ENCODE measurements around the gene EMILIN3.

Gene EMILIN3

DNA sequence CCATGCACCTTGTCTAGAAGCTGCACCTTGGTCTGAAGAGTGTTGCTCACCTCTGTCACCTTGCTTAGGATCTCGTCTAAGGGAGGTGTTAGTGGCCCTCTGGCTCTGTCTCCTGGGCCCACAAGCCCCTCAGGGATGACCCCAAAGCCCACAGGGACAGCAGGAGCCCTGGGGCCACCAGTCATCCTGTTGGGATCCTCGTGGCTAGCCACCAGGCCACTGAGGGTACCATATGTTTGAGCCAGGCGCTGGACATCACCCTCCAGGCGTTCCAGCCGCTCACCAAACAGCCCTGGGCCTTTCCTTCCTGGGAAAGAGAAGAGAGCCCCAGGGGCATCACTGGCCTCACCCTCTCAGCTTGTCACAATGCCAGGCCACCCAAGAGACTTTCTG lies 3.9 kb downstream of the EMILIN3 start:
- peaks cover 0 to 58% of the 10 kb centered on the region in 2 experiments; a peak in 2 of 3 replicates for H3K36me3 ChIP-seq (ENCODE audit: control insufficient read depth in 2 of 2, insufficient read depth in 1 of 2, low read length in 2 of 2)
- H3K9me3 ChIP-seq (ENCODE audit: control insufficient read depth, insufficient read depth, low read depth, low read length): no peaks in the 10 kb centered on the region
- no peak overlapping the region for H3K27ac ChIP-seq (ENCODE audit: extremely low read depth, low read depth, low read length)
- CTCF ChIA-PET: no interaction called here
- POLR2A ChIA-PET: interaction anchor here (0.7 kb wide), 1 partner anchor 248 kb away, joined by 6 read pairs; no protein-coding TSS in a partner anchor
- TF ChIP-seq, protein P1, sequence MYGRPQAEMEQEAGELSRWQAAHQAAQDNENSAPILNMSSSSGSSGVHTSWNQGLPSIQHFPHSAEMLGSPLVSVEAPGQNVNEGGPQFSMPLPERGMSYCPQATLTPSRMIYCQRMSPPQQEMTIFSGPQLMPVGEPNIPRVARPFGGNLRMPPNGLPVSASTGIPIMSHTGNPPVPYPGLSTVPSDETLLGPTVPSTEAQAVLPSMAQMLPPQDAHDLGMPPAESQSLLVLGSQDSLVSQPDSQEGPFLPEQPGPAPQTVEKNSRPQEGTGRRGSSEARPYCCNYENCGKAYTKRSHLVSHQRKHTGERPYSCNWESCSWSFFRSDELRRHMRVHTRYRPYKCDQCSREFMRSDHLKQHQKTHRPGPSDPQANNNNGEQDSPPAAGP (tag by site-specific recombination; IDR thresholded peaks at IDR 0.05): no peak
- TF ChIP-seq ZNF654 (tag by site-specific recombination; IDR thresholded peaks at IDR 0.05; ENCODE audit: low read depth): no peak
- TF ChIP-seq ZNF621 (tag by site-specific recombination; IDR thresholded peaks at IDR 0.05): no peak
- no peak for TF ChIP-seq ZNF514 (tag by site-specific recombination; IDR thresholded peaks at IDR 0.05)
- TF ChIP-seq ZNF521 (tag by site-specific recombination; IDR thresholded peaks at IDR 0.05): no peak
- no peak for TF ChIP-seq ZNF248 (tag by site-specific recombination; IDR thresholded peaks at IDR 0.05)
- TF ChIP-seq, protein P2, sequence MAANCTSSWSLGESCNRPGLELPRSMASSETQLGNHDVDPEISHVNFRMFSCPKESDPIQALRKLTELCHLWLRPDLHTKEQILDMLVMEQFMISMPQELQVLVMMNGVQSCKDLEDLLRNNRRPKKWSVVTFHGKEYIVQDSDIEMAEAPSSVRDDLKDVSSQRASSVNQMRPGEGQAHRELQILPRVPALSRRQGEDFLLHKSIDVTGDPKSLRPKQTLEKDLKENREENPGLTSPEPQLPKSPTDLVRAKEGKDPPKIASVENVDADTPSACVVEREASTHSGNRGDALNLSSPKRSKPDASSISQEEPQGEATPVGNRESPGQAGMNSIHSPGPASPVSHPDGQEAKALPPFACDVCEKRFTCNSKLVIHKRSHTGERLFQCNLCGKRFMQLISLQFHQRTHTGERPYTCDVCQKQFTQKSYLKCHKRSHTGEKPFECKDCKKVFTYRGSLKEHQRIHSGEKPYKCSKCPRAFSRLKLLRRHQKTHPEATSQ (tag by site-specific recombination; IDR thresholded peaks at IDR 0.05): no peak
- TF ChIP-seq, protein P3, sequence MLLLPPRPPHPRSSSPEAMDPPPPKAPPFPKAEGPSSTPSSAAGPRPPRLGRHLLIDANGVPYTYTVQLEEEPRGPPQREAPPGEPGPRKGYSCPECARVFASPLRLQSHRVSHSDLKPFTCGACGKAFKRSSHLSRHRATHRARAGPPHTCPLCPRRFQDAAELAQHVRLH (tag by site-specific recombination; IDR thresholded peaks at IDR 0.05): no peak
- no peak for TF ChIP-seq ZBTB7A (tag by site-specific recombination; IDR thresholded peaks at IDR 0.05; ENCODE audit: low read depth)
- TF ChIP-seq, protein P4, sequence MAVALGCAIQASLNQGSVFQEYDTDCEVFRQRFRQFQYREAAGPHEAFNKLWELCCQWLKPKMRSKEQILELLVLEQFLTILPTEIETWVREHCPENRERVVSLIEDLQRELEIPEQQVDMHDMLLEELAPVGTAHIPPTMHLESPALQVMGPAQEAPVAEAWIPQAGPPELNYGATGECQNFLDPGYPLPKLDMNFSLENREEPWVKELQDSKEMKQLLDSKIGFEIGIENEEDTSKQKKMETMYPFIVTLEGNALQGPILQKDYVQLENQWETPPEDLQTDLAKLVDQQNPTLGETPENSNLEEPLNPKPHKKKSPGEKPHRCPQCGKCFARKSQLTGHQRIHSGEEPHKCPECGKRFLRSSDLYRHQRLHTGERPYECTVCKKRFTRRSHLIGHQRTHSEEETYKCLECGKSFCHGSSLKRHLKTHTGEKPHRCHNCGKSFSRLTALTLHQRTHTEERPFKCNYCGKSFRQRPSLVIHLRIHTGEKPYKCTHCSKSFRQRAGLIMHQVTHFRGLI (tag by site-specific recombination; IDR thresholded peaks at IDR 0.05): no peak
- TF ChIP-seq, protein P5, sequence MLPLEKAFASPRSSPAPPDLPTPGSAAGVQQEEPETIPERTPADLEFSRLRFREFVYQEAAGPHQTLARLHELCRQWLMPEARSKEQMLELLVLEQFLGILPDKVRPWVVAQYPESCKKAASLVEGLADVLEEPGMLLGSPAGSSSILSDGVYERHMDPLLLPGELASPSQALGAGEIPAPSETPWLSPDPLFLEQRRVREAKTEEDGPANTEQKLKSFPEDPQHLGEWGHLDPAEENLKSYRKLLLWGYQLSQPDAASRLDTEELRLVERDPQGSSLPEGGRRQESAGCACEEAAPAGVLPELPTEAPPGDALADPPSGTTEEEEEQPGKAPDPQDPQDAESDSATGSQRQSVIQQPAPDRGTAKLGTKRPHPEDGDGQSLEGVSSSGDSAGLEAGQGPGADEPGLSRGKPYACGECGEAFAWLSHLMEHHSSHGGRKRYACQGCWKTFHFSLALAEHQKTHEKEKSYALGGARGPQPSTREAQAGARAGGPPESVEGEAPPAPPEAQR (tag by site-specific recombination; IDR thresholded peaks at IDR 0.05): no peak
- TF ChIP-seq ZNF548 (tag by site-specific recombination; IDR thresholded peaks at IDR 0.05): no peak
- H3K4me3 ChIP-seq (ENCODE audit: low read depth, low read length): no peak overlapping the region
- no peaks in the 10 kb centered on the region for H3K4me1 ChIP-seq (ENCODE audit: control insufficient read depth, insufficient read depth, low read length)

DNA sequence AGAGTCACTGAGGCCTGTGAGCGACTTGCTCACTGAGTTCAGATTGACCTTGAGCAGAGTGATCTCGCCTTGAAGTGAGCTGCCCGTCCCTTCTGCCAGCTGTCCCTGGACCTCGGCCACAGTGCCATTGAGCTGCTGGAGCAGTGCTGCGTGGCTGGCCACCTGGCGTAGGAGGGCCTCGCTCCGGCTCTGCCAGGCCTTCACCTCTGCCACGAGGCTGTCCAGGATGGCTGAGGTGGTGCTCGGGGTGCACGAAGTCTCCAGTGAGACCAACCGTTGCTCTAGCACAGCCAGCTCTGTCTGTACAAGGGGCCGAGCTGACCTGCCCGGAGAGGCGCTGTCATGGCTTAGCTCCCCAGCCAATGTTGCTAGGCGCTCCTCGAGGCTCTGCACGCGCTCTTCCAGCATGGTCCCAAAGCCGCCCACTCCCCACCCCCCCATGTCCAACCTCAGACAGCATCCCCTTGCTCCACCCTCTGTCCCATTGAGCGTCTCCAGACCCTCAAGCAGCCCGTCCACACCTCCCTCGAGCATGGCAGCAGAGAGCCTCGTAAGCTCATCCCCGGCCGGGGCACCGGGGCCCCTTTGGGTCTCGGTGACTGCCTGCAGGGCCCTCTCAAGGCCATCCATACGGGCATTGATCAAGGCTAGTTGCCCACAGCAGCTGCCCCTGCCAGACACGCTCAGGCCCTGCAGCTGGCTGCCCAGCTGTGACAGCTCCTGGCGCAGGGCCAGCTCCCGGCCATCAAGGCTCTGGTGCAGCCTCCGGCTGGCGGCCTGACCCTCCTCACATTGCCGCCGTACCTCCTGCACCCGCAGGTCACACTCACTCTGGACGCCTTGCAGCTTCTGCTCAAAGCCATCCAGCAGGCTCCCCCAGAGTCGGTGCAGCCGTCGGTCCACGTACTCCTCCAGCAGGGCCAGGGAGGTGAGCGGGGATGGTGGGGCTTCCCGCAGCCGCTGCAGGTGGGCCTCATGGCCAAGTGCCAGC lies 4.6 kb downstream of the EMILIN3 start:
- Histone ChIP-seq H3K9me3 (ENCODE audit: control insufficient read depth, insufficient read depth, low read depth, low read length) (no peaks in the 10 kb centered on the region), H3K27ac (ENCODE audit: extremely low read depth, low read depth, low read length) (no peak overlapping the region), H3K36me3 (ENCODE audit: control insufficient read depth in 2 of 2, insufficient read depth in 1 of 2, low read length in 2 of 2) (peaks cover 0 to 65% of the 10 kb centered on the region in 2 experiments; a peak in 2 of 3 replicates), H3K4me1 (ENCODE audit: control insufficient read depth, insufficient read depth, low read length) (no peaks in the 10 kb centered on the region), H3K4me3 (ENCODE audit: low read depth, low read length) (no peak overlapping the region)
- ChIA-PET POLR2A (interaction anchor here (0.7 kb wide), 1 partner anchor 248 kb away, joined by 6 read pairs; no protein-coding TSS in a partner anchor), CTCF (interaction anchor here (1.0 kb wide), 1 partner anchor 227 kb away, joined by 3 read pairs; no protein-coding TSS in a partner anchor)
- TF ChIP-seq, protein P6, sequence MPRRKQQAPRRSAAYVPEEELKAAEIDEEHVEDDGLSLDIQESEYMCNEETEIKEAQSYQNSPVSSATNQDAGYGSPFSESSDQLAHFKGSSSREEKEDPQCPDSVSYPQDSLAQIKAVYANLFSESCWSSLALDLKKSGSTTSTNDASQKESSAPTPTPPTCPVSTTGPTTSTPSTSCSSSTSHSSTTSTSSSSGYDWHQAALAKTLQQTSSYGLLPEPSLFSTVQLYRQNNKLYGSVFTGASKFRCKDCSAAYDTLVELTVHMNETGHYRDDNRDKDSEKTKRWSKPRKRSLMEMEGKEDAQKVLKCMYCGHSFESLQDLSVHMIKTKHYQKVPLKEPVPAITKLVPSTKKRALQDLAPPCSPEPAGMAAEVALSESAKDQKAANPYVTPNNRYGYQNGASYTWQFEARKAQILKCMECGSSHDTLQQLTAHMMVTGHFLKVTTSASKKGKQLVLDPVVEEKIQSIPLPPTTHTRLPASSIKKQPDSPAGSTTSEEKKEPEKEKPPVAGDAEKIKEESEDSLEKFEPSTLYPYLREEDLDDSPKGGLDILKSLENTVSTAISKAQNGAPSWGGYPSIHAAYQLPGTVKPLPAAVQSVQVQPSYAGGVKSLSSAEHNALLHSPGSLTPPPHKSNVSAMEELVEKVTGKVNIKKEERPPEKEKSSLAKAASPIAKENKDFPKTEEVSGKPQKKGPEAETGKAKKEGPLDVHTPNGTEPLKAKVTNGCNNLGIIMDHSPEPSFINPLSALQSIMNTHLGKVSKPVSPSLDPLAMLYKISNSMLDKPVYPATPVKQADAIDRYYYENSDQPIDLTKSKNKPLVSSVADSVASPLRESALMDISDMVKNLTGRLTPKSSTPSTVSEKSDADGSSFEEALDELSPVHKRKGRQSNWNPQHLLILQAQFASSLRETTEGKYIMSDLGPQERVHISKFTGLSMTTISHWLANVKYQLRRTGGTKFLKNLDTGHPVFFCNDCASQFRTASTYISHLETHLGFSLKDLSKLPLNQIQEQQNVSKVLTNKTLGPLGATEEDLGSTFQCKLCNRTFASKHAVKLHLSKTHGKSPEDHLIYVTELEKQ (tag by site-specific recombination; IDR thresholded peaks at IDR 0.05; ENCODE audit: borderline replicate concordance): no peak
- TF ChIP-seq, protein P7, sequence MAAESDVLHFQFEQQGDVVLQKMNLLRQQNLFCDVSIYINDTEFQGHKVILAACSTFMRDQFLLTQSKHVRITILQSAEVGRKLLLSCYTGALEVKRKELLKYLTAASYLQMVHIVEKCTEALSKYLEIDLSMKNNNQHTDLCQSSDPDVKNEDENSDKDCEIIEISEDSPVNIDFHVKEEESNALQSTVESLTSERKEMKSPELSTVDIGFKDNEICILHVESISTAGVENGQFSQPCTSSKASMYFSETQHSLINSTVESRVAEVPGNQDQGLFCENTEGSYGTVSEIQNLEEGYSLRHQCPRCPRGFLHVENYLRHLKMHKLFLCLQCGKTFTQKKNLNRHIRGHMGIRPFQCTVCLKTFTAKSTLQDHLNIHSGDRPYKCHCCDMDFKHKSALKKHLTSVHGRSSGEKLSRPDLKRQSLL (tag by site-specific recombination; IDR thresholded peaks at IDR 0.05): no peak
- TF ChIP-seq, protein P8, sequence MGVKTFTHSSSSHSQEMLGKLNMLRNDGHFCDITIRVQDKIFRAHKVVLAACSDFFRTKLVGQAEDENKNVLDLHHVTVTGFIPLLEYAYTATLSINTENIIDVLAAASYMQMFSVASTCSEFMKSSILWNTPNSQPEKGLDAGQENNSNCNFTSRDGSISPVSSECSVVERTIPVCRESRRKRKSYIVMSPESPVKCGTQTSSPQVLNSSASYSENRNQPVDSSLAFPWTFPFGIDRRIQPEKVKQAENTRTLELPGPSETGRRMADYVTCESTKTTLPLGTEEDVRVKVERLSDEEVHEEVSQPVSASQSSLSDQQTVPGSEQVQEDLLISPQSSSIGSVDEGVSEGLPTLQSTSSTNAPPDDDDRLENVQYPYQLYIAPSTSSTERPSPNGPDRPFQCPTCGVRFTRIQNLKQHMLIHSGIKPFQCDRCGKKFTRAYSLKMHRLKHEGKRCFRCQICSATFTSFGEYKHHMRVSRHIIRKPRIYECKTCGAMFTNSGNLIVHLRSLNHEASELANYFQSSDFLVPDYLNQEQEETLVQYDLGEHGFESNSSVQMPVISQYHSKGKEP (tag by site-specific recombination; IDR thresholded peaks at IDR 0.05): no peak
- TF ChIP-seq, protein P9, sequence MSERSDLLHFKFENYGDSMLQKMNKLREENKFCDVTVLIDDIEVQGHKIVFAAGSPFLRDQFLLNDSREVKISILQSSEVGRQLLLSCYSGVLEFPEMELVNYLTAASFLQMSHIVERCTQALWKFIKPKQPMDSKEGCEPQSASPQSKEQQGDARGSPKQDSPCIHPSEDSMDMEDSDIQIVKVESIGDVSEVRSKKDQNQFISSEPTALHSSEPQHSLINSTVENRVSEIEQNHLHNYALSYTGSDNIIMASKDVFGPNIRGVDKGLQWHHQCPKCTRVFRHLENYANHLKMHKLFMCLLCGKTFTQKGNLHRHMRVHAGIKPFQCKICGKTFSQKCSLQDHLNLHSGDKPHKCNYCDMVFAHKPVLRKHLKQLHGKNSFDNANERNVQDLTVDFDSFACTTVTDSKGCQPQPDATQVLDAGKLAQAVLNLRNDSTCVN (tag by site-specific recombination; optimal IDR thresholded peaks at IDR 0.05): no peak
- TF ChIP-seq MZF1 (tag by site-specific recombination; IDR thresholded peaks at IDR 0.05; ENCODE audit: borderline replicate concordance) (no peak), ZNF610 (tag by site-specific recombination; IDR thresholded peaks at IDR 0.05; ENCODE audit: borderline replicate concordance) (no peak)
